Stimulated activated memory B cell treated with anti-CD40 and anti-IgM and Interleukin-4, amounts not matched to agents 10 μg/mL and 1 μg/mL and 100 μg/mL, for 72 hours (primary cell): ENCODE data around the gene EHD4.

ENCODE experiments used
- ATAC-seq: fragments of 150-1000 bp; cut with Tn5 transposase; 2 replicates; pipeline ENCODE4 v1.10.0; 2021
- H3K27ac Mint-ChIP-seq: one replicate; pipeline ENCODE4 v1.8.0; 2022; ENCODE audit warnings: mild to moderate bottlenecking, mixed read lengths
- H3K27me3 Mint-ChIP-seq: one replicate; pipeline ENCODE4 v1.8.0; 2022; ENCODE audit warnings: mixed read lengths
- H3K36me3 Mint-ChIP-seq: one replicate; pipeline ENCODE4 v1.8.0; 2022; ENCODE audit warnings: mixed read lengths
- H3K4me1 Mint-ChIP-seq: one replicate; pipeline ENCODE4 v1.8.0; 2022; ENCODE audit warnings: mixed read lengths
- H3K4me3 Mint-ChIP-seq: one replicate; pipeline ENCODE4 v1.8.0; 2022; ENCODE audit warnings: mild to moderate bottlenecking, moderate library complexity, mixed read lengths
- H3K9me3 Mint-ChIP-seq: one replicate; pipeline ENCODE4 v1.8.0; 2022; ENCODE audit warnings: mixed read lengths

Gene EHD4

DNA sequence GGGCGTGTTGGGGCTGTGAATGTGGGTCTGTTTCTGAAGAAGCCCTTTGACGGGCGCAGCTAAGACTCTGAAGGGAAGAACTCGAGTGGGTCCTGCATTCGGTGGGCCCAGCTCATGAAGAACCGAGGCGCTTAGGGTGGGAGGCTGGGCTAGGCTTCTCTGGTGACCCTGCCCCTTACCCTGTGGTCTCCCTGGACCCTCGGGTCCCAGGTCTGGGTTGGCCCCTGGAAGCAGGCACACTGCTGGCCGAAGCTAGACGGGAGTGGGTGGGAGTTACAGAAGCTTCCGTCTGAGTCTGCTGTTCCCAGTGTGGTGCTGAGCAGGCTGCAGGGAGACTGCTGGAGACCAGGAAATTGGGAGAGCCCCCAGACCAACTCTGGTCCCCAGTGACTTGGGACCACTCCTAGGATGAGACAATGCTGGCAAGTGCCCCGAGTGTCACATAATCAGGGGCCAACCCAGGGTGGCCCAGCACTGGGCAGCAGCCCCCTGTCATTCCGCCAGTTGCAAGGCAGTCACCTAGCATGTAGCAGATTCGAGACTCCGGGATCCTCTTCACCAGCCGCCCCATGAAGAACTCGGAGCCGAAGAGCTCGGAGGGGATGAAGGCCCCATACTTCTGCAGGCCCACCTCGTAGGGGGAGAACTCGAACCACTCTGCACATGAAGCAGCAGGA, 16.7 kb upstream of the EHD4 start:
- no peaks in the 10 kb centered on the region for H3K9me3 Mint-ChIP-seq
- peaks cover 12% of the 10 kb centered on the region for H3K27me3 Mint-ChIP-seq
- H3K27ac Mint-ChIP-seq: no peak overlapping the region
- H3K36me3 Mint-ChIP-seq: no peaks in the 10 kb centered on the region
- no peaks in the 10 kb centered on the region for H3K4me1 Mint-ChIP-seq
- H3K4me3 Mint-ChIP-seq: no peak overlapping the region
- ATAC-seq: no peak

- ATAC-seq: no peak
- Mint-ChIP-seq H3K4me3 (no peak overlapping the region), H3K9me3 (no peaks in the 10 kb centered on the region), H3K36me3 (no peaks in the 10 kb centered on the region), H3K27ac (no peak overlapping the region), H3K27me3 (peaks cover 12% of the 10 kb centered on the region), H3K4me1 (no peaks in the 10 kb centered on the region)
These were observed 15.5 kb upstream of the EHD4 start for GRCh38 chr15:41987925-41988275.

- ATAC-seq: no peak
- Mint-ChIP-seq H3K27me3 (peaks cover 12% of the 10 kb centered on the region), H3K9me3 (no peaks in the 10 kb centered on the region), H3K4me3 (no peak overlapping the region), H3K4me1 (no peaks in the 10 kb centered on the region), H3K27ac (no peak overlapping the region), H3K36me3 (no peaks in the 10 kb centered on the region)
These were observed 15.0 kb upstream of the EHD4 start for GRCh38 chr15:41987246-41987924.

GRCh38 chr15:41985236-41986160, 13.1 kb upstream of the EHD4 start:
- Mint-ChIP-seq H3K27ac (no peak overlapping the region), H3K27me3 (peaks cover 12% of the 10 kb centered on the region), H3K9me3 (no peaks in the 10 kb centered on the region), H3K36me3 (no peaks in the 10 kb centered on the region), H3K4me1 (no peaks in the 10 kb centered on the region), H3K4me3 (no peak overlapping the region)
- no peak for ATAC-seq

DNA sequence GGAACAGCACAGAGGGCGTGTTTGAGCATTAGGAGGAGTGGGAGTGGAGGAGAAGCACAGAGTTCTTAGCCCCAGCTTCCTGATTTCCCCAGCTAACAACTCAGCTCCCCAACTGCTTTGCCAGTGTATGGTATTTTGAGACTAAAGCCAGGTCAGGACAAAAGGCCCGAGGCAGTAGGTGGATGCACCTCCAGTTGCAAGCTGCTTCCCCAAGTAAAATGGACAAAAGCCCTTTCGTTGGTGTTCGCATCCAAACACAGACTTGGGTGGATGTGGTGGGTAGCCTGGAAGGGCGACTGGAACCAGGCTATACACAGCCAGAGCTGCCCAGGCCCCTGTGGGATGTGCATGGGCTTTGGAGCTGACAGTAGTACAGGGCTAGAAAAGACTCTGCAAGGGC, 12.3 kb upstream of the EHD4 start:
- no peaks in the 10 kb centered on the region for H3K36me3 Mint-ChIP-seq
- no peaks in the 10 kb centered on the region for H3K9me3 Mint-ChIP-seq
- H3K27ac Mint-ChIP-seq: no peak overlapping the region
- no peak overlapping the region for H3K4me3 Mint-ChIP-seq
- H3K4me1 Mint-ChIP-seq: no peaks in the 10 kb centered on the region
- no peak for ATAC-seq
- H3K27me3 Mint-ChIP-seq: peaks cover 12% of the 10 kb centered on the region

- H3K9me3 Mint-ChIP-seq: no peaks in the 10 kb centered on the region
- H3K36me3 Mint-ChIP-seq: no peaks in the 10 kb centered on the region
- ATAC-seq: no peak
- H3K4me1 Mint-ChIP-seq: no peaks in the 10 kb centered on the region
- H3K27ac Mint-ChIP-seq: no peak overlapping the region
- no peak overlapping the region for H3K4me3 Mint-ChIP-seq
- peaks cover 10% of the 10 kb centered on the region for H3K27me3 Mint-ChIP-seq
These were observed 11.5 kb upstream of the EHD4 start for GRCh38 chr15:41983621-41984571.

GRCh38 chr15:41983221-41983620, 10.9 kb upstream of the EHD4 start:
- H3K36me3 Mint-ChIP-seq: no peaks in the 10 kb centered on the region
- H3K9me3 Mint-ChIP-seq: no peaks in the 10 kb centered on the region
- ATAC-seq: no peak
- H3K27ac Mint-ChIP-seq: no peak overlapping the region
- H3K4me3 Mint-ChIP-seq: no peak overlapping the region
- H3K4me1 Mint-ChIP-seq: no peaks in the 10 kb centered on the region
- H3K27me3 Mint-ChIP-seq: peaks cover 3% of the 10 kb centered on the region

DNA sequence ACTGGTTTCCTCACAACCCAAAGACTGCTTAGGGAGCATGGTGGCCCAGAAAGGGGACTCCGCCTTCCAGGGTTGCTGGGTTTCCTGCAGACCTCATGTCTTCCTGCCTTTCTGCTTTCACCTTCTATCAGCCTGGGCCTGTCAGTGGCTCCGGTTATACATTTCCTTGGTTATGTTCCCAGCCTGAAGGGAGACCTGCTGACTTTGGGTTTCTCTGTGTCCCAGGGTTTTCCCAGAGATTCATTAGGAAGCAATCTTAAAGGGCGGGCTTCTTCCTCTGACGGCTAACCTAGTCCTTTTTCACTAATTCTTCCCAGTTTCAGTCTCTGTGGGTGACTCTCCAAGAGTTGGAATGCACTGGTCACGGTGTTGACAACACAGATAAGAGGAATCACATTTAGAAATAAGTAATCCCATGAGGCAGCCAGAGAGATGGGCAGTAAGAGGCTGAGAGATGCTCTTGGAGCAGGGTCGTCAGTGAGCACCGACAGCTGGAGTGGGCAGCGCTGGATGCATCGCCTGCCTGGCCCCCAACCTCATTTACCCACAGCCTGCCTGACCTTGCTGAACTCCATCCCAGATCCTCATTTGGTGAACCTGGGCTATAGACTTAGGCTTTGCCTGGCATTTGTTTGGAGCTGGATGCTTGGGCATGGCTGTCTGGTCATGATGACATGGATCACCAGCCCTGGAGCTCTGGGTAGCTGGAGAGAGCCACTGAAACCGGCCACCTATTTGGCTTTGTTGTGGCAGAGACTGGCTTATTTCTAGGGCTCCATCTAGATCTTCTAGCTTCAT, 10.0 kb upstream of the EHD4 start:
- Mint-ChIP-seq H3K36me3 (no peaks in the 10 kb centered on the region), H3K27ac (no peak overlapping the region), H3K4me3 (no peak overlapping the region)

GRCh38 chr15:41981371-41982132, 9.2 kb upstream of the EHD4 start:
- Mint-ChIP-seq H3K9me3 (no peaks in the 10 kb centered on the region), H3K27me3 (no peaks in the 10 kb centered on the region), H3K27ac (no peak overlapping the region), H3K4me3 (no peak overlapping the region), H3K4me1 (no peaks in the 10 kb centered on the region), H3K36me3 (no peaks in the 10 kb centered on the region)
- no peak for ATAC-seq

More for the DNA sequence above, 10.0 kb upstream of the EHD4 start:
- Mint-ChIP-seq H3K27me3 (no peaks in the 10 kb centered on the region), H3K9me3 (no peaks in the 10 kb centered on the region), H3K4me1 (no peaks in the 10 kb centered on the region)
- no peak for ATAC-seq

DNA sequence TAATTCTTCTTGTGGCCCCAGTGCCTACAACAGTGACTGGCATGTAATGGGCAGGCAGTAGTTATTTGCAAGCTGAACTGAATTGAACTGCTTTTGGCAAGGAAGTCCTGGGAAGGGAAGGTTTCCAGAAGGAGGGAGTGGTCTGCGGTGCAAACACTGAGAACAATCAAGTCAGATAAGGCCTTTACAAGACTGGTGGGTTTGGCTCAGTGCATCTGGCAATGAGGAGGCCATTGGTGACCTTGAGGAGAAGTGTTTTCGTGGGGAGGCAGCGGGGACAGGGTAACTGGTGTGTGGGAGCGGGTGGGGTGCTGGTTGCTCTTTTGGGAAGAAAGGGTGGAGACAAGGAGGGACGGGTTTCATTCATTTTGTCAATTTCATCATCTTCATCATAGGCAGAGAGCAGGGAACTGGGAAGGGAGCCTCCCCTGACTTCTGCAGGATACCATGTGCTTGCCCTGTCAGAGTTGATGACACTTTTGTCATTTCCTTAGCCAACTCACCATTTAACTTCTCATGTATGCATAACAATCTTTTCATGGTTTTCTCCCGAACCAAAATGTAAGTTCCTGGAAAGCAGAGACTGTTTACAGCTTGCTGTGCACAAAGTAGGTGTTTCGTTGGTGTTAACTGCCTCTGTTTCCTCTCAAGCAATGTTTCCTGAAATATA, 8.4 kb upstream of the EHD4 start:
- ATAC-seq: no peak
- Mint-ChIP-seq H3K27ac (no peak overlapping the region), H3K27me3 (peaks cover 2% of the 10 kb centered on the region), H3K36me3 (no peaks in the 10 kb centered on the region), H3K4me3 (no peak overlapping the region), H3K9me3 (no peaks in the 10 kb centered on the region), H3K4me1 (no peaks in the 10 kb centered on the region)

GRCh38 chr15:41979493-41980266, 7.3 kb upstream of the EHD4 start:
- no peaks in the 10 kb centered on the region for H3K4me1 Mint-ChIP-seq
- H3K27ac Mint-ChIP-seq: no peak overlapping the region
- no peaks in the 10 kb centered on the region for H3K9me3 Mint-ChIP-seq
- no peak for ATAC-seq
- peaks cover 13% of the 10 kb centered on the region for H3K27me3 Mint-ChIP-seq
- no peaks in the 10 kb centered on the region for H3K36me3 Mint-ChIP-seq
- H3K4me3 Mint-ChIP-seq: no peak overlapping the region

DNA sequence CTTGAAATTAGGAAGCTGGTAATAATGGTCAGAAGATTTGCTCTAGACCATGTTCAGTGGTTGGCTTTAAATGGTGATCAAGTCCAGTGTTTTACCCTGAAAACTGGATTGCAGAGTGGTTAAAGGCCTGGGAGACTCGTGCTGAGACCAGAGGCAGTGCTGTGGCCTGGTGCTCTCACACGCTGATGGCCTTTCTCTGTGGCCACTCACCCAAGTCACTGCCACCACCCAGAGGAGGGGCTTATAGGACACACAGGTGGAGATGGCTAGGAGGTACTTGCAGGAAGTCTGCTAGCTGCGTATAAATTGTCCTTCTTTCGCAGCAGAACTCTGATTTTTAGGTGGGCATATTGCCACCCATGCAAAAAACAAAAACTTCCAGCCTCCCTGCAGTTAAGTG, 6.2 kb upstream of the EHD4 start:
- Mint-ChIP-seq H3K4me3 (no peak overlapping the region), H3K27ac (no peak overlapping the region), H3K9me3 (no peaks in the 10 kb centered on the region), H3K27me3 (peaks cover 24% of the 10 kb centered on the region), H3K4me1 (no peaks in the 10 kb centered on the region), H3K36me3 (no peaks in the 10 kb centered on the region)
- ATAC-seq: no peak
